OCI-LY7 (cell line): ENCODE data around the gene VANGL1. TPM values are rescaled to one million over a fixed set of nuclear protein-coding genes. Genes with fewer than 3 reads are reported as not detected.

Experiments used
- BruUV-seq: library from RNA; stranded (reverse); fragments of 400-500 nt; replicated peaks from 2 replicates; lab custom pipeline; 2021; lab: Mats Ljungman, UMichigan
- CTCF ChIA-PET: fragments of 300-600 bp; sonication (Branson Sonifier 250); formaldehyde crosslinking; loops from one replicate; lab custom pipeline; 2022; ENCODE audit warnings: antibody characterized with exemption; ENCODE audit not compliant: unreplicated experiment; lab: Charles Lee
- POLR2A ChIA-PET: fragments of 300-600 bp; sonication (Branson Sonifier 250); formaldehyde crosslinking; loops from one replicate; lab custom pipeline; 2022; ENCODE audit warnings: antibody characterized with exemption; lab: Charles Lee
- DNase-seq: peaks from one replicate; pipeline ENCODE4 v3.0.0-alpha.2; 2015; ENCODE audit warnings: low spot score
- H2AFZ ChIP-seq: fragments of 200-600 bp; sonication (generic), shearing (Covaris generic); 2 replicates; pipeline ENCODE4 v1.6.1; 2014; ENCODE audit warnings: mild to moderate bottlenecking, antibody characterized with exemption, low read length, moderate library complexity
- H3K27ac ChIP-seq: fragments of 200-600 bp; sonication (generic); 2 replicates; pipeline ENCODE4 v1.5.1; 2014; ENCODE audit warnings: mixed run types, low read depth, mild to moderate bottlenecking, moderate library complexity, low read length, inconsistent platforms; ENCODE audit not compliant: poor library complexity, severe bottlenecking
- H3K36me3 ChIP-seq: fragments of 200-600 bp; sonication (generic); 2 replicates; pipeline ENCODE4 v1.6.1; 2014; ENCODE audit warnings: mild to moderate bottlenecking, antibody characterized with exemption, low read length, moderate library complexity, mixed read lengths; ENCODE audit not compliant: insufficient read depth
- H3K4me1 ChIP-seq: fragments of 200-600 bp; sonication (generic); 2 replicates; pipeline ENCODE4 v1.5.1; 2014; ENCODE audit warnings: mild to moderate bottlenecking, low read length; ENCODE audit not compliant: insufficient read depth, poor library complexity, severe bottlenecking
- H3K4me2 ChIP-seq: fragments of 200-600 bp; sonication (generic); 2 replicates; pipeline ENCODE4 v1.6.1; 2014; ENCODE audit warnings: mild to moderate bottlenecking, low read length
- H3K4me3 ChIP-seq: fragments of 200-600 bp; sonication (generic); 2 replicates; pipeline ENCODE4 v1.5.1; 2014; ENCODE audit warnings: mild to moderate bottlenecking, low read depth, low read length; ENCODE audit not compliant: poor library complexity, severe bottlenecking
- H3K79me2 ChIP-seq: fragments of 200-600 bp; sonication (generic); 2 replicates; pipeline ENCODE4 v1.6.1; 2016; ENCODE audit warnings: low read depth, mild to moderate bottlenecking, low read length, moderate library complexity, mixed read lengths; ENCODE audit not compliant: insufficient read depth
- H3K9me2 ChIP-seq: fragments of 200-600 bp; sonication (generic); 2 replicates; pipeline ENCODE4 v1.6.1; 2016; ENCODE audit warnings: mild to moderate bottlenecking, low read length, mixed read lengths; ENCODE audit not compliant: insufficient read depth
- H3K9me3 ChIP-seq: fragments of 200-600 bp; sonication (generic); 2 replicates; pipeline ENCODE4 v1.6.1; 2014; ENCODE audit warnings: mild to moderate bottlenecking, mixed run types, low read length, mixed read lengths
- H4K20me1 ChIP-seq: fragments of 200-600 bp; sonication (generic); 2 replicates; pipeline ENCODE4 v1.6.1; 2014; ENCODE audit warnings: mild to moderate bottlenecking, antibody characterized with exemption, low read length, moderate library complexity, mixed read lengths; ENCODE audit not compliant: insufficient read depth
- EZH2phosphoT487 ChIP-seq: fragments of 200-600 bp; sonication (generic); IDR thresholded peaks from 2 replicates; pipeline ENCODE4 v1.6.1; 2018; ENCODE audit warnings: low read depth, borderline replicate concordance, mild to moderate bottlenecking, mixed run types, antibody characterized with exemption, low read length, moderate library complexity, mixed read lengths
- intact Hi-C: fragments of 100-400 bp; cut with micrococcal nuclease; formaldehyde crosslinking; loops from one replicate; pipeline ENCODE4 v1.10.0; 2022; ENCODE audit not compliant: unreplicated experiment
- total RNA-seq, 2 experiments: library from RNA; depleted of rRNA in 1 of 2; stranded (reverse); fragments of >200 nt in 1 of 2; shearing (Covaris generic) in 1 of 2; gene quantifications; 2 replicates each; pipeline ENCODE4 v1.2.3, GENCODE V29; 2014 to 2022
- TF ChIP-seq, protein P1 (sequence below): fragments of 200-600 bp; sonication (generic); conservative IDR thresholded peaks from 2 replicates; pipeline ENCODE4 v1.5.1; 2014; ENCODE audit warnings: mild to moderate bottlenecking, antibody characterized with exemption, low read length, moderate library complexity, mixed read lengths

The VANGL1 gene
- total RNA-seq, 2 experiments from 2014 or later, result 1.2 TPM; not detected in 1

DNA sequence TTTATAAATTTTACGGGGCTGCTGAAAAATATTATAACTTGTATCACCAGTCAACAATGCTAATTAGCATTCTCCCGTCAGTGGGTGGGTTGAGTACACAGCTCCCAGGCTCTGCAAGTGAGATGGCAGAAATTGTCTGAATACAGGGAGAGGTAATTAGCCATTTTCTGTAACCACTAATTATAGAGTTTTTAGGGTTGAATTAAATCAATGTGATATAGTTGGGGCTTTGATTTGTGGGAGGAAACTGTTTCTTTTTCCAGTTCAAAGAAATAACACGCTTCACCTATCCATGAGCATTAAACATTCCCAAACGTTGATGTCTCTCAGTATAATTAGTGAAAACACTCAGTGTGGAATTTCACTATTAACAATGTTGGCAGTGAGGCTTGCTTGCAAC lies 1.5 kb downstream of the VANGL1 start:
- no peaks in the 10 kb centered on the region for H3K9me2 ChIP-seq
- H2AFZ ChIP-seq, result no peak overlapping the region
- no peak overlapping the region for H3K4me2 ChIP-seq
- no TSS peak for BruUV-seq
- no peaks in the 10 kb centered on the region for H3K36me3 ChIP-seq
- ChIA-PET POLR2A (no interaction called here), CTCF (no interaction called here)
- no peak for DNase-seq
- H4K20me1 ChIP-seq, result no peaks in the 10 kb centered on the region
- intact Hi-C loops, result no loop called here
- TF ChIP-seq, protein P1, sequence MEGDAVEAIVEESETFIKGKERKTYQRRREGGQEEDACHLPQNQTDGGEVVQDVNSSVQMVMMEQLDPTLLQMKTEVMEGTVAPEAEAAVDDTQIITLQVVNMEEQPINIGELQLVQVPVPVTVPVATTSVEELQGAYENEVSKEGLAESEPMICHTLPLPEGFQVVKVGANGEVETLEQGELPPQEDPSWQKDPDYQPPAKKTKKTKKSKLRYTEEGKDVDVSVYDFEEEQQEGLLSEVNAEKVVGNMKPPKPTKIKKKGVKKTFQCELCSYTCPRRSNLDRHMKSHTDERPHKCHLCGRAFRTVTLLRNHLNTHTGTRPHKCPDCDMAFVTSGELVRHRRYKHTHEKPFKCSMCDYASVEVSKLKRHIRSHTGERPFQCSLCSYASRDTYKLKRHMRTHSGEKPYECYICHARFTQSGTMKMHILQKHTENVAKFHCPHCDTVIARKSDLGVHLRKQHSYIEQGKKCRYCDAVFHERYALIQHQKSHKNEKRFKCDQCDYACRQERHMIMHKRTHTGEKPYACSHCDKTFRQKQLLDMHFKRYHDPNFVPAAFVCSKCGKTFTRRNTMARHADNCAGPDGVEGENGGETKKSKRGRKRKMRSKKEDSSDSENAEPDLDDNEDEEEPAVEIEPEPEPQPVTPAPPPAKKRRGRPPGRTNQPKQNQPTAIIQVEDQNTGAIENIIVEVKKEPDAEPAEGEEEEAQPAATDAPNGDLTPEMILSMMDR, result no peak
- TF ChIP-seq EZH2phosphoT487, result no peak
- H3K79me2 ChIP-seq, result no peaks in the 10 kb centered on the region
- H3K4me1 ChIP-seq, result no peaks in the 10 kb centered on the region
- no peak overlapping the region for H3K4me3 ChIP-seq
- H3K27ac ChIP-seq, result no peak overlapping the region
- H3K9me3 ChIP-seq, result no peaks in the 10 kb centered on the region

DNA sequence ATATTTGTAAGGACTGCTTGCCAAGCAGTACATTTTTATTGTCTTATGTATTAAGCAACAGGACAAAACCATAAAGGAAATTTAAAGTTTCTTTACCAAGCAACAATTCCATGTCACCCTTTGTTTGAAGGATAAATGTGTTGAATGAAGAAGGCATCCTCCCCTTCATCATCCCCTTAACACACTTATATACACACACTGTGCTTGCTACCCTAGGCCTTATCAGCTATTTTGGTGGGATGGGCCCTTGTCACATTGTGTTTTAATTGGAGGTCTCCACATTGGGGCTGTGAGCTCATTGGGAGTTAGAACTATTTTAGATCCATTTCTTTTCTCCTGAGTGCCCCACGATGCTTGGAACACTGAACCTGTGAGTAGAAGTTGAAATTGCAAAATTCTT lies 1.9 kb downstream of the VANGL1 start:
- H3K4me2 ChIP-seq, result no peak overlapping the region
- H3K4me3 ChIP-seq, result no peak overlapping the region
- no peaks in the 10 kb centered on the region for H3K4me1 ChIP-seq
- no TSS peak for BruUV-seq
- H3K36me3 ChIP-seq, result no peaks in the 10 kb centered on the region
- no peak for DNase-seq
- H3K79me2 ChIP-seq, result no peaks in the 10 kb centered on the region
- ChIA-PET CTCF (no interaction called here), POLR2A (no interaction called here)
- no peaks in the 10 kb centered on the region for H3K9me3 ChIP-seq
- TF ChIP-seq, protein P1, result no peak
- no peak for TF ChIP-seq EZH2phosphoT487
- intact Hi-C loops, result no loop called here
- no peaks in the 10 kb centered on the region for H3K9me2 ChIP-seq
- H3K27ac ChIP-seq, result no peak overlapping the region
- H4K20me1 ChIP-seq, result no peaks in the 10 kb centered on the region
- no peak overlapping the region for H2AFZ ChIP-seq

DNA sequence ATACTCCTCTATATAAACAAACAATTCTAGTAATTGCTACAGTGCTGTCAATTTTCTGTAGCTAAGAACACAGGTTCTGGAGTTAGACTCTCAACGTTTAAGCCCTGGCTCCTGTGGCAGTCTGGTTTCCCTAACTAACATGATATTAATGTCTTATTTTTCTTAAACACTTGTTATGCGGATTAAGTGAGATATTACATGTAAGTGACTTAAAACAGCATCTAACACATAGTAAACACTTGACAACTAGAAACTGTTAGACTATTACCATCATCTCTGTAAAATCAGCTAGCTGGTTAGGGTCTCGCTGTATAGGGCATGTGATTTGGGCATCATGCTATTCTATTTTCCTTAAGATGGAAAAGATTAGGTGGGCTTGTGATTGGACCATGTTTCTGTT lies 2.3 kb downstream of the VANGL1 start:
- intact Hi-C loops, result no loop called here
- no TSS peak for BruUV-seq
- no peak for DNase-seq
- H3K9me3 ChIP-seq, result no peaks in the 10 kb centered on the region
- CTCF ChIA-PET, result no interaction called here
- POLR2A ChIA-PET, result no interaction called here
- H4K20me1 ChIP-seq, result no peaks in the 10 kb centered on the region
- H3K4me3 ChIP-seq, result no peak overlapping the region
- H3K9me2 ChIP-seq, result no peaks in the 10 kb centered on the region
- no peak overlapping the region for H2AFZ ChIP-seq
- TF ChIP-seq, protein P1, result no peak
- no peak for TF ChIP-seq EZH2phosphoT487
- H3K4me1 ChIP-seq, result no peaks in the 10 kb centered on the region
- H3K79me2 ChIP-seq, result no peaks in the 10 kb centered on the region
- no peak overlapping the region for H3K27ac ChIP-seq
- H3K36me3 ChIP-seq, result no peaks in the 10 kb centered on the region
- no peak overlapping the region for H3K4me2 ChIP-seq
